Testis (tissue), 3 donors: ENCODE data around the gene SCG2. TPM values are rescaled to one million over a fixed set of nuclear protein-coding genes. Genes with fewer than 3 reads are reported as not detected.

Experiments used
- DNase-seq: peaks from one replicate; pipeline ENCODE4 v3.0.0-alpha.2; 2019
- H3K27ac ChIP-seq, 2 donors: fragments of 200-600 bp; sonication (generic); one replicate each; pipeline ENCODE4 v1.5.1; 2019
- H3K27me3 ChIP-seq: fragments of 200-600 bp; sonication (generic); one replicate; pipeline ENCODE4 v1.5.1; 2019
- H3K36me3 ChIP-seq: fragments of 200-600 bp; sonication (generic); one replicate; pipeline ENCODE4 v1.5.1; 2017; ENCODE audit warnings: low read depth; ENCODE audit errors: missing control alignments
- H3K4me1 ChIP-seq: fragments of 200-600 bp; sonication (generic); one replicate; pipeline ENCODE4 v1.5.1; 2019
- H3K4me3 ChIP-seq, 2 donors: fragments of 200-600 bp; sonication (generic); one replicate each; pipeline ENCODE4 v1.5.1; 2017 to 2019
- H3K9me3 ChIP-seq: fragments of 200-600 bp; sonication (generic); one replicate; pipeline ENCODE4 v1.5.1; 2017
- CTCF ChIP-seq, 3 experiments: fragments of 450-650 bp in 2 of 3; fragments of 200-600 bp in 1 of 3; sonication (generic) in 1 of 3; IDR thresholded peaks; one replicate each; pipeline ENCODE4 v1.5.1; 2016 to 2019; ENCODE audit warnings: antibody characterized with exemption in 3 of 3, mild to moderate bottlenecking in 2 of 3, moderate library complexity in 1 of 3
- POLR2A ChIP-seq: fragments of 450-650 bp; IDR thresholded peaks from one replicate; pipeline ENCODE4 v1.6.1; 2017; ENCODE audit warnings: antibody characterized with exemption, mild to moderate bottlenecking, moderate library complexity
- WGBS, 2 donors: methylation state at CpG; one replicate each; pipeline ENCODE4 v1.1.5; 2018; 5-methylcytosine and 5-hydroxymethylcytosine counted together
- intact Hi-C: fragments of 100-400 bp; cut with DNase I; formaldehyde crosslinking; loops from one replicate; pipeline ENCODE4 v1.15.1; 2023; ENCODE audit warnings: low total_unique reads
- polyA plus RNA-seq: library from polyadenylated mRNA; stranded (reverse); fragments of 350-450 nt; fragmentation: Illumina TruSeq; extraction: RNeasy Lipid Tissue Mini Kit (QIAGEN cat#74804); gene quantifications from one replicate; pipeline ENCODE4 v1.2.3, GENCODE V29; 2014; ENCODE audit warnings: low read depth, low replicate concordance; ENCODE audit not compliant: insufficient read depth
- total RNA-seq, 2 donors: library from RNA; depleted of rRNA; stranded (reverse); fragments of >200 nt; gene quantifications; one replicate each; pipeline ENCODE4 v1.2.3, GENCODE V29; 2016

The SCG2 gene
- total and polyA plus RNA-seq, 3 donors from 2014 or later: 0.31 to 1.2 (median 0.43) TPM

- intact Hi-C loops: no loop called here
- no peaks in the 10 kb centered on the region for H3K4me1 ChIP-seq
- no peak for TF ChIP-seq CTCF (IDR thresholded peaks at IDR 0.05)
- no peak for TF ChIP-seq POLR2A
- no peaks in the 10 kb centered on the region for H3K27me3 ChIP-seq
- 82 to 83% methylated on average over 5 of the region's 5 CpGs for WGBS, 2 donors
- no peak for DNase-seq
- H3K9me3 ChIP-seq: no peaks in the 10 kb centered on the region
- H3K27ac ChIP-seq: no peak overlapping the region
- no peak overlapping the region for H3K4me3 ChIP-seq
- no peaks in the 10 kb centered on the region for H3K36me3 ChIP-seq
Measured at GRCh38 chr2:223576873-223577272, 25.3 kb downstream of the SCG2 start.

GRCh38 chr2:223570784-223571183, 31.4 kb downstream of the SCG2 start:
- no peak for TF ChIP-seq POLR2A
- no peak for TF ChIP-seq CTCF (IDR thresholded peaks at IDR 0.05)
- WGBS, 2 donors: 97% methylated on average over 2 of the region's 2 CpGs
- intact Hi-C loops: no loop called here

GRCh38 chr2:223566396-223566795, 35.8 kb downstream of the SCG2 start:
- Histone ChIP-seq H3K9me3 (no peaks in the 10 kb centered on the region), H3K36me3 (no peaks in the 10 kb centered on the region), H3K27me3 (no peaks in the 10 kb centered on the region), H3K4me3 (no peak overlapping the region), H3K4me1 (no peaks in the 10 kb centered on the region), H3K27ac (no peak overlapping the region)
- 75 to 83% methylated on average over 1 of the region's 1 CpG for WGBS, 2 donors
- no peak for TF ChIP-seq CTCF (IDR thresholded peaks at IDR 0.05)
- TF ChIP-seq POLR2A: no peak
- intact Hi-C loops: no loop called here
- no peak for DNase-seq

More at GRCh38 chr2:223570784-223571183, 31.4 kb downstream of the SCG2 start:
- no peak for DNase-seq
- H3K27ac ChIP-seq: no peak overlapping the region
- H3K27me3 ChIP-seq: no peaks in the 10 kb centered on the region
- no peak overlapping the region for H3K4me3 ChIP-seq
- H3K4me1 ChIP-seq: no peaks in the 10 kb centered on the region
- H3K9me3 ChIP-seq: no peaks in the 10 kb centered on the region
- H3K36me3 ChIP-seq: no peaks in the 10 kb centered on the region

- Histone ChIP-seq H3K36me3 (no peaks in the 10 kb centered on the region), H3K4me1 (no peaks in the 10 kb centered on the region)
- TF ChIP-seq POLR2A (no peak), CTCF (IDR thresholded peaks at IDR 0.05) (no peak)
Measured at GRCh38 chr2:223563462-223563861, 38.7 kb downstream of the SCG2 start.

GRCh38 chr2:223562078-223562477, 40.1 kb downstream of the SCG2 start:
- WGBS, 2 donors: 74 to 83% methylated on average over 2 of the region's 2 CpGs
- Histone ChIP-seq H3K4me1 (no peaks in the 10 kb centered on the region), H3K9me3 (no peaks in the 10 kb centered on the region), H3K36me3 (no peaks in the 10 kb centered on the region), H3K4me3 (no peak overlapping the region), H3K27ac (no peak overlapping the region), H3K27me3 (no peaks in the 10 kb centered on the region)
- TF ChIP-seq POLR2A (no peak), CTCF (IDR thresholded peaks at IDR 0.05) (no peak)
- no peak for DNase-seq
- intact Hi-C loops: no loop called here

More at GRCh38 chr2:223563462-223563861, 38.7 kb downstream of the SCG2 start:
- Histone ChIP-seq H3K4me3 (no peak overlapping the region), H3K27me3 (no peaks in the 10 kb centered on the region), H3K27ac (no peak overlapping the region), H3K9me3 (no peaks in the 10 kb centered on the region)
- no peak for DNase-seq
- intact Hi-C loops: no loop called here
